Right lobe of liver (tissue), 6 donors: ENCODE measurements around the gene MMAA. TPM values are rescaled to one million over a fixed set of nuclear protein-coding genes. Genes with fewer than 3 reads are reported as not detected.
"Not testable (repeated sequence)": the region's sequence is repeated elsewhere in the genome, so short reads cannot be mapped to it uniquely, and the experiment has no call there.

Source experiments
- ATAC-seq, 4 donors: fragments of 200-7000 bp; cut with Tn5 transposase; one replicate each; pipeline ENCODE4 v1.9.1; 2020; ENCODE audit warnings: mild to moderate bottlenecking in 4 of 4, moderate library complexity in 4 of 4
- DNase-seq, 3 donors: peaks; one replicate each; pipeline ENCODE4 v3.0.0-alpha.2; 2020
- H3K27ac ChIP-seq, 3 donors: fragments of 200-600 bp; one replicate each; pipeline ENCODE4 v1.8.0; 2022
- H3K27me3 ChIP-seq, 2 donors: fragments of 200-600 bp; one replicate each; pipeline ENCODE4 v1.8.0; 2022
- H3K36me3 ChIP-seq, 4 donors: fragments of 200-600 bp; sonication (generic) in 1 of 4; one replicate each; pipeline versions ENCODE4 v1.5.1 to v1.8.0; 2017 to 2022; ENCODE audit warnings: control low read depth in 1 of 4
- H3K4me1 ChIP-seq, 4 donors: fragments of 200-600 bp; sonication (generic) in 1 of 4; one replicate each; pipeline versions ENCODE4 v1.5.1 to v1.8.0; 2017 to 2022; ENCODE audit warnings: control low read depth in 1 of 4
- H3K4me3 ChIP-seq, 3 donors: fragments of 200-600 bp; one replicate each; pipeline ENCODE4 v1.8.0; 2022
- H3K9me3 ChIP-seq, 4 donors: fragments of 200-600 bp; sonication (generic) in 1 of 4; one replicate each; pipeline versions ENCODE4 v1.5.1 to v1.8.0; 2017 to 2022; ENCODE audit warnings: control low read depth in 1 of 4
- CTCF ChIP-seq, 4 donors: fragments of 200-600 bp in 3 of 4; fragments of 450-650 bp in 1 of 4; IDR thresholded peaks; one replicate each; pipeline versions ENCODE4 v1.5.1 to v1.8.0; 2016 to 2022; ENCODE audit warnings: antibody characterized with exemption in 4 of 4, mild to moderate bottlenecking in 2 of 4
- POLR2A ChIP-seq: fragments of 450-650 bp; IDR thresholded peaks from one replicate; pipeline ENCODE4 v1.6.1; 2017; ENCODE audit warnings: antibody characterized with exemption, mild to moderate bottlenecking
- WGBS: methylation state at CpG from one replicate; pipeline ENCODE4 v1.1.6; 2018; ENCODE audit warnings: low coverage, low lambda C conversion rate; ENCODE audit not compliant: insufficient coverage; ENCODE audit errors: missing lambda C conversion rate; 5-methylcytosine and 5-hydroxymethylcytosine counted together
- intact Hi-C, 2 donors: fragments of 100-400 bp; cut with DNase I; formaldehyde crosslinking; loops; one replicate each; pipeline versions ENCODE4 v1.11.2 to v1.14.1; 2022
- total RNA-seq, 6 experiments: library from RNA; depleted of rRNA in 2 of 6; stranded (reverse); fragments of >200 nt in 2 of 6; fragmentation: NEBNext Ultra II Directional in 3 of 6; extraction: Animal tissue kit (Norgen Biotek cat#: 25700) in 3 of 6; gene quantifications; one replicate each; pipeline versions ENCODE4 v1.1.0 to v1.2.4, GENCODE V29; 2016 to 2023
- donor health status: DM: no; HTN: yes; CAD: no.
- donor health status: DM: no; HTN: no; CAD: no.
- donor health status: DM: no; HTN: no; CAD: no.
- donor health status: DM: no; HTN: yes; CAD: no.
- donor health status: DM: no; HTN: yes; CAD: no.

The MMAA gene
- total RNA-seq, 6 experiments from 2014 or later, result 11.4 to 27.1 (median 20.7) TPM

DNA sequence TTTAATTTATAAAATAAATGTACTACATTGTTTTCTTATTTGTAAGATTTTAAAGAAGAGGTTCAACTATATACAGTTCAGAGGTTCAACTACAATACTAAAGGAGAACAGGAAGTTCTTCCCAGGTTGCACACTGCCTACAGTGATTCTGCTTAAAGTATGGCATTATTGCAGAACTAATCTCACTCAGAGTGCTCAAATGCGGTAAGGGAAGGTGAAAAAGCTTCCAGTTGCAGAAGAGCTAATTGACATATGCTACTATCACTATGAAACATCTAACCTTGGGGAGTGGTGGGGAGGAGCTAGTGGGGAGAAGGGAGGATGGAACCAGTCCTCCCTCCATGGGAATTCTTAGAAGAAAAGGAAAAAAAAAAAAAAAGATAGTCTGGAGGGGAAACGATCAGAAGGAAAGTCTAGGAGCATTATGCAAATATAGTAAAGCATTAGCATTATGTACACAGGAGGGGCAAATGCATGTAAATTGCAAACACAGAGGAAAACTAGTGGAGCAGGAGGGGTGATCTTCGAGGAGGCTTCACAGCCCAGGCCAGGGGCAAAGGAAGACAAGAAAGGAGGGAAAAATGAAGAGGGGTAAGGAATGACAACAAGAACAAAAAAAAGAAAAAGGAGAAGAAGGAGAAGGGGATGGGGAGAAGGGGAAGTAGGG, 32.0 kb upstream of the MMAA start:
- no peak overlapping the region for H3K4me3 ChIP-seq
- DNase-seq, result no peak
- no peak for ATAC-seq
- H3K27ac ChIP-seq, result no peak overlapping the region
- TF ChIP-seq POLR2A, result no peak
- no peak for TF ChIP-seq CTCF (IDR thresholded peaks at IDR 0.05)
- H3K36me3 ChIP-seq, result no peaks in the 10 kb centered on the region
- 44% methylated on average over 3 of the region's 3 CpGs for WGBS
- no peaks in the 10 kb centered on the region for H3K27me3 ChIP-seq
- no peaks in the 10 kb centered on the region for H3K9me3 ChIP-seq
- no peaks in the 10 kb centered on the region for H3K4me1 ChIP-seq
- intact Hi-C loops, result no loop called here

- 33% methylated on average over 1 of the region's 2 CpGs for WGBS
- DNase-seq, H3K36me3 ChIP-seq: not testable (repeated sequence)
These were observed 29.8 kb upstream of the MMAA start for GRCh38 chr4:145589381-145589780.

GRCh38 chr4:145589916-145590702, 29.1 kb upstream of the MMAA start:
- WGBS, result 63% methylated on average over 3 of the region's 3 CpGs
- H3K4me1 ChIP-seq, result no peaks in the 10 kb centered on the region
- no peak overlapping the region for H3K27ac ChIP-seq
- no peaks in the 10 kb centered on the region for H3K36me3 ChIP-seq
- intact Hi-C loops, result no loop called here
- no peak overlapping the region for H3K4me3 ChIP-seq
- no peaks in the 10 kb centered on the region for H3K9me3 ChIP-seq
- no peaks in the 10 kb centered on the region for H3K27me3 ChIP-seq
- ATAC-seq (no peak), DNase-seq (no peak)
- TF ChIP-seq POLR2A, result no peak
- no peak for TF ChIP-seq CTCF (IDR thresholded peaks at IDR 0.05)

More at GRCh38 chr4:145589381-145589780, 29.8 kb upstream of the MMAA start:
- intact Hi-C loops, ATAC-seq, H3K27ac ChIP-seq, H3K4me3 ChIP-seq, H3K4me1 ChIP-seq, H3K9me3 ChIP-seq, H3K27me3 ChIP-seq: not testable (repeated sequence)

DNA sequence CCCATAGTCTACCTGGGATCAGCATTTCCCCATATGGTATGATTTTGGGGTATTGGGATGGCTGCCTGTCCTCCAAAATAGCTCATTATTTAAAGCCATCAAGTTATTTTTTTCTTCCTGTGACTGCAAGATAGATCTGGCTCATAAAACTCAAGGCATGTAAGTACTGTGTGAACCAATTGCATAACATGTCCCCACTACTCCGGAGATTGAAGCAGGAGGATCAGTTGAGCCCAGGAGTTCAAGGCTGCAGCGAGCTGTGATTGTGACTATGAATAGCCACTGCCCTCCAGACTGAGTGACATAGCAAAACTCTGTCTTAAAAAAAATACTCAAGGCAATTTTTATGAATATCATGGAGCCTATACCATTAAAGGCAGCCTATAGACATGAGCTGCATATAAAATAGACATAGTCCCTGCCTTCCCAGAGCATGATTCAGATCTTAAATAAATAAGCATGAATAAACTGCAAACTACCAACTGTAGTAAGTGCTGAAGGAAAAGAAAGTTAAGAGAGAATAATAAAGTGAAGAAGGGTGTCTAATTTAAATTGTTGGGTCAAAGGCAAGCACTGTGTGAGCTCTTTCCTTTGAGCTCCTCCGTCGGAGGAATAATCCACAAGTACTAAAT, 16.9 kb upstream of the MMAA start:
- H3K4me1 ChIP-seq, result no peaks in the 10 kb centered on the region
- H3K27me3 ChIP-seq, result peaks cover 0 to 3% of the 10 kb centered on the region in 2 donors
- ATAC-seq, result peak in 1 of 4 donors; percentile 52
- no peak for DNase-seq
- TF ChIP-seq CTCF (IDR thresholded peaks at IDR 0.05) (no peak), POLR2A (no peak)
- no peak overlapping the region for H3K27ac ChIP-seq
- no peaks in the 10 kb centered on the region for H3K9me3 ChIP-seq
- no peaks in the 10 kb centered on the region for H3K36me3 ChIP-seq
- intact Hi-C loops, result no loop called here
- H3K4me3 ChIP-seq, result no peak overlapping the region
- WGBS, result 72% methylated on average over 4 of the region's 4 CpGs

DNA sequence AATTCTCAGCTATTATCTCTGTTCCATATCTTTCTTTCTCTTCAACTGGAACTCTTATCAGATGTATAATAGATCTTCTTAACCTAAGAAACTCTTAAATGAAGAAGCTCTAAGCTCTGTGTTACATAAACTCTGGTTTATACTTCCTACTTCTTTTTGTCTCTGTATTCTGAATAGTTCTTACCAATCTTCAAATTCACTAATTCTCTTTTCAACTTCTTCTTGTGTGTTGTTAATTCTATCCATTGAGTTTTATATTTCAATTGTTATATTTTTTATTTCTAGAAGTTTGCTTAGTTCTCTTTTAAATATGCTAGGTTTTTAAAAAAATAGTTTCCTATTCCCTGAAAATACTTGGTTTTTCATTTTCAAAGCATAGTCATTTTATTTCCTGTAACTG, 13.2 kb upstream of the MMAA start:
- H3K9me3 ChIP-seq, result no peaks in the 10 kb centered on the region
- DNase-seq (no peak), ATAC-seq (no peak)
- no peak overlapping the region for H3K4me3 ChIP-seq
- TF ChIP-seq CTCF (IDR thresholded peaks at IDR 0.05), result no peak
- TF ChIP-seq POLR2A, result no peak
- no peak overlapping the region for H3K27ac ChIP-seq
- H3K36me3 ChIP-seq, result no peaks in the 10 kb centered on the region
- peaks cover 0 to 3% of the 10 kb centered on the region in 2 donors for H3K27me3 ChIP-seq
- no peaks in the 10 kb centered on the region for H3K4me1 ChIP-seq
- intact Hi-C loops, result no loop called here
